Globus pallidus (tissue), 1 donor: Measurements from ENCODE around the gene MPIG6B.

Experiments used
- DNase-seq: peaks from one replicate; pipeline ENCODE4 v3.0.0-alpha.2; 2015; ENCODE audit warnings: low spot score

MPIG6B gene

DNA sequence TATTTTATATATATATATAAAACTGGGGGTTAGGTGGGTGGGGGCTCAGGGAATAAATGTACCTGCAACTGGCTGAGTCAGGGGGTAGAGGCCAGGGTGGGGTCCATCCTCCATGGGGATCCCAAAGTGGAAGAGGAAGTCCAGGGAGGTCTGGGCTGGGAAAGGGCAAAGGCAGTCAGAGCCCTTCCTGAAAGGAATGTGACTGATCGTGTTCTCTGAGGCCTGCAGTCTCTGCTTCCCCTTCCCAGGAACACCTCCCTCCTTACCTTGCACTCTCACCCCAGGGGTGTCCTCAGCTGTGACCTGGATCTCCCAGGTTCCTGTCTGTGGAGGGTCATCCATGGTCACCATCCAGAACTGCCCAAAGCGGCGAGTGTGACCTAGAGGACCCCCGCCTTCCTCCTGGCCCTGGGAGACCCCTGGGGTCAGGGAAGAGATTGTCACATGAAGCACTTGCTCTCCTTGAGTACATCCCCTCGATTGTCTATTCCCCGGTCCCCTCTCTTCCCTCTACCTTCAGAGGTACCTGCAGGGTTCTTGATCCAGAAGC lies 44.0 kb downstream of the MPIG6B start:
- no peak for DNase-seq

DNA sequence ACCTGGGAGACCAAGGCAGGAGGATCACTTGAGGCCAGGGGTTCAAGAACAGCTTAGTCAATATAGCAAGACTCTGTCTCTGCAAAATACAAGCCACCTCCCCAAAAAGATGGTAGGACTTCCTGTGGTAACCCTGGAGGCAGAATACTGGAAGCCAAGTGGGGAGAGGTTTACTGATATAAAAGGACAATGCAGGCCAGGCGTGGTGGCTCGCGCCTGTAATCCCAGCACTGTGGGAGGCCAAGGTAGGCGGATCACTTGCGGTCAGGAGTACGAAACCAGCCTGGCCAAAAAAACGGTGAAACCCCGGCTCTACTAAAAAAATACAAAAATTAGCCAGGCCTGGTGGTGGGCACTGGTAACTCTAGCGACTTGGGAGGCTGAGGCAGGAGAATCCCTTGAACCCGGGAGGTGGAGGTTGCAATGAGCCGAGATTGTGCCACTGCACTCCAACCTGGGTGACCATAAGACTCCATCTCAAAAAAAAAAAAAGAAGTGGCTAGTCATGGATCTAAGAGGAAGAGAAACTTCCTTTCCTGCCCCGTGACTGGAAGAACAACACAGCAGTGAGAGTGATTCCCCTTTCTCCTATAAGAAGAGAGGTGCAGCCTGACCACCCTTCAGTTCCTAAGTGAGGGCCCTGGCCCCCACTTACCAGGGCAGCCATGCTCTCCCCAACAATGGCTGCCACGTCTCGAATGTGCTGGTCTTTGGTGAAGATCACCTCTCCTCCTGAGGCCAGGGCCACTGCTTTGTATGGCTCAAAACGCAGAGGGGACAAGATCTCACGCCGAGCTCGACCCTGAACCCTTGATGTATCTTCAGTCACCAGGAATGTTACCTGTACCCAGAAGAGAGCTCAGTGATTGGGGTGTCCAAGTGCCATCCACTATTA lies 45.4 kb downstream of the MPIG6B start:
- peak; percentile 34 for DNase-seq

DNA sequence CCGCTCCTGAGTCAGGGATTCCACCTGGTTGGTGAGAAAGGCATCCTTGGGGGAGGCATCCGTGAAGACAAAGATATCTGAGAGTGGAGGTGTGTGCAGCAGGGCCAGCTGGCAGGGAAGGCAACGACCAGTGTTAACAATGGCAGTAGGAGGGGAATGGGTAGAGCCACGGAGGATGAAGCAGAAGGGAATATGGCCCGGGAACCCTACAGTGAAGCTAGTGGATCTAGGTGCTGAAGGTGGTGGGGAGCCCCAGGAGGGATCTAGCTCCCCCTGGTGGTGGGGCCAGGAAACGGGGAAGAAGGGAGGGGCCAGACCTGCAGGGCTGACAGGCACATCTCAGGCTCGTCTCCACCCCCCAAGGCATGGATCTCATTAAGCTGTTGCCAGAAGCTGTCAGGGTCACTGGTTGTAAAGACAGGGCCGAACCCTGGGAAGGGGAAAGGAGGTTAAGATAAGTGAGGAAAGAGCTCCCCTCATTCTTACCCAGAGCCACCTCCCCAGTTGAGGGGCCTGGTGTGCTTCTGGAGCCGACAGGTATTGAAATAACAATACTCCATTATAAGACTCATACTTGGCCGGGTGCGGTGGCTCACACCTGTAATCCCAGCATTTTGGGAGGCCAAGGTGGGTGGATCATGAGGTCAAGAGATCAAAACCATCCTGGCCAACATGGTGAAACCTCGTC lies 46.7 kb downstream of the MPIG6B start:
- no peak for DNase-seq

GRCh38 chr6:31770860-31771259 lies 47.7 kb downstream of the MPIG6B start:
- DNase-seq: no peak

- no peak for DNase-seq
Observed at GRCh38 chr6:31771992-31772358, 48.8 kb downstream of the MPIG6B start.

DNA sequence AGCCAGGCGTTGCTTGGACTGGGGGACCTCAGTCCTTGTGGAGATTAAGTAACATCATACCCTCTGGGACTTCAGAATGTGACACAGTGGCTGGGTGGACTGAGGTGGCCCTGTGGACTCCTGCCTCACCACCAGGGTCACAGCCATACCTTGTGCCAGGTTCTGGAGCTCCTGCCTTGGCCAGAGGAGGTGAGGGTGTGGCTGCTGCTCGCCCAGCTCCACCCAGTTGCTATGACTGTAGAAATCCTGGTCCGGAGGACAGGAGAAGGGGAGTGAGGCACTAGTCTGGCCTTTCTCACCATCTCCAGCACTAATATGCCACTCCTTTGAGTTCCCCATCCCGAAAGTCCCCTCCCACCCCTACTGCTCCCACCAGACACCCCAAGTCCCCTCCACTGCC lies 52.0 kb downstream of the MPIG6B start:
- no peak for DNase-seq

DNA sequence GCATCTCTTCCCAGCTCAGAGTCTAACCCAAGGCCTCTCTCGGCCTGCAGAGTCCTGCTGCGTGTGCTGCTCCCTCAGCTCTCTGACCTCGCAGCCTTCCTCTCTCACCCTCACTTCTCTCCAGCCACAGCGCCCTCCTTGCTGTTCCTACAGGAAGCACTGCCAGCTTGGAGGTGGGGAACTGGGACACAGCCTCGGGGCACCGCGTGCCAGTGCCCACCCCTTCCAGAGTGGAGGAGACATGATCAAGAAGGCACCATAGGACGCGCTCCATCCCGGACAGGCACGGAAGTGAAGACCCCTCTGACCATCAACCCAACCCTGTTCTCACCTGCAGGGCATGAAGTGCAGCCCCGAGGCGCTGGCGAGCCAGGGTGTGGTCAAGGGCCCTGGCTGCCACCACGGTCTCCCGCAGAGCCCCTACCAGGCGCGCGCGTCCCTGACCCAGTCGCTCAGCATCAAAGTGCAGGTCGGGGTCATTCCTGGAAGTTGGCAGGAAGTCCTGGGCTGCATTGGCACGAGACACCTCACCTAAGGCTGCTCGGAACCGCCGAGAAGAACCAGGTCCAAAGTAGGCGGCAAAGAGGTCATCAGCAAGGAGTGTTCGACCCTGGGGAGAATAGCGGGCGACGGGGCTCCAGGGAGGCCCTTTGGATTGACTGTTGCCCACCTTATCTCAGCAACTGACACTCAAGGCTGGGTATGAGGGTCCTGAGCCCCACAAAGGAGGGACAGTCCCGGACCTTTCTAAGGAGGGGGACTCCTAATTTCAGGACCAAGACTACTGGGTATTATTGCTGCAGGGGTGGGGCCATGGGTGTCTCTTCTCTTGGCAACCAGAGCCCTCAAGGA lies 52.7 kb downstream of the MPIG6B start:
- no peak for DNase-seq
